Tibial nerve (tissue), 4 donors: ENCODE measurements around the gene KRTAP10-1.

ENCODE experiments used
- CTCF ChIP-seq, 5 experiments: fragments of 200-600 bp in 3 of 5; fragments of 450-650 bp in 2 of 5; sonication (generic) in 3 of 5; IDR thresholded peaks; one replicate each; pipeline ENCODE4 v1.5.1; 2016 to 2019; ENCODE audit warnings: antibody characterized with exemption in 5 of 5, mild to moderate bottlenecking in 3 of 5, moderate library complexity in 2 of 5
- EP300 ChIP-seq, 2 donors: sonication (generic); formaldehyde crosslinking; IDR thresholded peaks; one replicate each; pipeline ENCODE4 v1.6.1; 2017; ENCODE audit warnings: antibody characterized with exemption in 2 of 2, mild to moderate bottlenecking in 1 of 2
- POLR2A ChIP-seq, 2 donors: fragments of 450-650 bp; IDR thresholded peaks; one replicate each; pipeline ENCODE4 v1.6.1; 2017; ENCODE audit warnings: antibody characterized with exemption in 2 of 2, mild to moderate bottlenecking in 2 of 2, moderate library complexity in 2 of 2

- TF ChIP-seq CTCF (IDR thresholded peaks at IDR 0.05) (no peak), POLR2A (IDR thresholded peaks at IDR 0.05) (no peak), EP300 (IDR thresholded peaks at IDR 0.05) (no peak)
Measured at GRCh38 chr21:44564886-44565598, 25.0 kb upstream of the KRTAP10-1 start.
